GF-D8 (cell line): ENCODE data around the gene NXPH2.

Source experiments
- DNase-seq: peaks from one replicate; lab custom pipeline; 2025; lab: John Stamatoyannopoulos, UW

NXPH2 gene

DNA sequence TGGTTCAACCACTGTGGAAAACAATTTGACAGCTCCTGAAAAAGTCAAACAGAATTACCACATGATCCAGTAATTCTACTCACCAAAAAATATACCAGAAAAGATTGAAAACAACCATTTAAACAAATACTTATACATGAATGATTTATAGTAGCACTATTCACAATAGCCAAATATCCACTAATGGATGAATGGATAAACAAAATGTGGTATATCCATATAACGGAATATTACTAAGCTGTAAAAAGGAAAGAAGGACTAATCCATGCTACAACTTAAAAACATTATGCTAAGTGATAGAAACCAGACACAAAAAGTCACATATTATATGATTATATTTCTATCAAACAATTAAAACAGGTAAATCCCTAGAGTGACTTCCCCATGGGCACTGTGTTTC is 147.1 kb downstream of the NXPH2 start:
- DNase-seq: no peak

- no peak for DNase-seq
Measured at GRCh38 chr2:138632066-138632620, 148.0 kb downstream of the NXPH2 start.

DNA sequence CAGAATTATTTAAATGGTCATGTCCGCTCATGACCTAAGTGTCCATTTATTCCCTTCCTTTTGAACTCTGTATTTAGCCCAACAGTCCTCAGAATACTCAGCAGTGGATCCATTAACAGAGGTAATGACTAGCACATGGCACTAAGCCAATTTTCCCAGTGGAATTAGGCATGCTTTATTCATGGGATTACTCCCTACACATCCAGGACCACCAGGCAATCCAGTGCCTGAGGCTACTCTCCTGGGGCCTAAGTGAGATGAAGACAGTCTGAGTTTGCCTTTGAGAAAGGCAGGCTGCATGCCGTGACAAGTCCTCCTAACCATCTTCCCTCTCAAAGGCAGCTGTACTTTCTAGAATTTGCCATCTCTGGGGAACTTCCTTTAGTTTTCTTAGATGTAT is 150.0 kb downstream of the NXPH2 start:
- no peak for DNase-seq

DNA sequence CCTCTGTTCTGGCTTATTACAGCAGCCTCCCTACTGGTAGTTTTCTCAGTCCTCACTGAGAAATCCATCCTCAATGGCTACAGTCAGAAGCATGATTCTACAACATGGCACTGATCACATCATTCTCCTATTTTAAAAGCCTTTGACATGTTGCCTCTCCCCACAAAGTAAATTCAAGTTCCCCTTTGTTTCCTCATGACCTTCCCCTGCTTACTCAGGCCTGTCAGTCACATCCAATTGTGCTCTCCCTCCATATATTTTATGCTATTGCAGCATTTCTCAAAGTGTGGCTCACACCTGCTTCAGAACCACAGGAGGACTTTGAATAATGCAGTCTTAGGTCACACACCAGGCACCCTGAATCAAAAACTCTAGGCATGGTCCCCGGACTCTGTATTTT is 154.0 kb downstream of the NXPH2 start:
- DNase-seq: no peak

DNA sequence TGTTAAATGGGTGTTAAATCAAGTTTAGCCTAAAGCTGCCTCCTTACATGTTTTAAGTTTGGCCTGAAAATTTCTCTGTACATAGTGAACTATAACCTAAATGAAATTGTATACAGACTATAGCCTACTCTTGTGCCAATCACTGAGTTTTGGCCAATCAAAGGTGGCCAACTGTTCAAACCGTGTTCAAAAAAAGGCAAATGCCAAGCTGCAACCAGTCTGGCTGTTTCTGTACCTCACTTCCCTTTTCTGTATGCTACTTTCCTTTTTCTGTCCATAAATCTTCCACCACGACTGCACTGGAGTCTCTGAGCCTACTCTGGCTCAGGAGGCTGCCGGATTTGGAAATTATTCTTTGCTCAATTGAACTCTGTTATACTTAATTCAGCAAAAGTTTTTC is 157.6 kb downstream of the NXPH2 start:
- DNase-seq: peak; percentile 4

GRCh38 chr2:138621139-138621538 is 159.1 kb downstream of the NXPH2 start:
- no peak for DNase-seq

- no peak for DNase-seq
Measured at GRCh38 chr2:138620431-138620830, 159.8 kb downstream of the NXPH2 start.
